A204.1 (cell line): Measurements from ENCODE around the gene ITGA4.
"Not testable (repeated sequence)": the region's sequence is repeated elsewhere in the genome, so short reads cannot be mapped to it uniquely, and the experiment has no call there.

Experiments used
- FAIRE-seq: peaks from 2 replicates; lab custom pipeline; 2012; peaks lifted over from hg19 to GRCh38; lab: Jason Lieb, UNC

Gene ITGA4

GRCh38 chr2:181457121-181457740, at the start of gene ITGA4:
Gene ITGA4 (plus strand): TSS chr2:181457386. CDS start chr2:181457655, 269 bp downstream.
- no peak for FAIRE-seq

- FAIRE-seq = no peak
Measured at GRCh38 chr2:181408861-181409260, 48.3 kb upstream of the ITGA4 start.

GRCh38 chr2:181411105-181411849, 45.9 kb upstream of the ITGA4 start:
- no peak for FAIRE-seq

GRCh38 chr2:181419129-181419855, 37.9 kb upstream of the ITGA4 start:
- no peak for FAIRE-seq

GRCh38 chr2:181420259-181421130, 36.7 kb upstream of the ITGA4 start:
- FAIRE-seq = no peak

- no peak for FAIRE-seq
Measured at GRCh38 chr2:181421131-181421458, 36.1 kb upstream of the ITGA4 start.

GRCh38 chr2:181421464-181421863, 35.7 kb upstream of the ITGA4 start:
- no peak for FAIRE-seq

- no peak for FAIRE-seq
Measured at GRCh38 chr2:181426672-181427071, 30.5 kb upstream of the ITGA4 start.

- FAIRE-seq = no peak
Measured at GRCh38 chr2:181430406-181431118, 26.6 kb upstream of the ITGA4 start.

- no peak for FAIRE-seq
Measured at GRCh38 chr2:181431674-181432073, 25.5 kb upstream of the ITGA4 start.

- FAIRE-seq = no peak
Measured at GRCh38 chr2:181438261-181438660, 18.9 kb upstream of the ITGA4 start.

- no peak for FAIRE-seq
Measured at GRCh38 chr2:181440344-181440743, 16.8 kb upstream of the ITGA4 start.

- no peak for FAIRE-seq
Measured at GRCh38 chr2:181440919-181441318, 16.3 kb upstream of the ITGA4 start.

GRCh38 chr2:181441670-181442069, 15.5 kb upstream of the ITGA4 start:
- no peak for FAIRE-seq

- FAIRE-seq = no peak
Measured at GRCh38 chr2:181444654-181445053, 12.5 kb upstream of the ITGA4 start.

- no peak for FAIRE-seq
Measured at GRCh38 chr2:181446985-181447384, 10.2 kb upstream of the ITGA4 start.

- not testable (repeated sequence) for FAIRE-seq
Measured at GRCh38 chr2:181449278-181449677, 7.9 kb upstream of the ITGA4 start.

- FAIRE-seq = no peak
Measured at GRCh38 chr2:181454686-181455450, 2.3 kb upstream of the ITGA4 start.

GRCh38 chr2:181456660-181457120, 496 bp upstream of the ITGA4 start:
- no peak for FAIRE-seq

- FAIRE-seq = no peak
Measured at GRCh38 chr2:181457741-181458425, 697 bp downstream of the ITGA4 start.
